ENCODE data around the gene KLF5.
A peak's percentile ranks its signal among the peaks of the same experiment; 100 is the strongest.

Gene KLF5

GRCh38 chr13:73056565-73056962 lies 2.2 kb upstream of the KLF5 start:
- H3K27ac ChIP-seq (ENCODE audit: low read length) = no peak overlapping the region

GRCh38 chr13:73057284-73058063 lies 1.3 kb upstream of the KLF5 start:
- no peaks in the 10 kb centered on the region for H3K9me2 ChIP-seq (replicated peaks; ENCODE audit: insufficient read depth, low read length)
- H3K4me1 ChIP-seq (ENCODE audit: low read length) = no peaks in the 10 kb centered on the region
- no peak overlapping the region for H3K4me3 ChIP-seq (ENCODE audit: low read length)
- no peak for TF ChIP-seq EZH2phosphoT487 (IDR thresholded peaks at IDR 0.05; ENCODE audit: low read length)
- no peaks in the 10 kb centered on the region for H3K79me2 ChIP-seq (ENCODE audit: low read length)
- no peaks in the 10 kb centered on the region for H3K27me3 ChIP-seq (replicated peaks; ENCODE audit: insufficient read depth, low read length)
- no peaks in the 10 kb centered on the region for H3K9me3 ChIP-seq (replicated peaks; ENCODE audit: insufficient read depth, low read length)
- H3K27ac ChIP-seq (ENCODE audit: low read length) = no peak overlapping the region
- H3F3A ChIP-seq (ENCODE audit: insufficient read depth, low read length) = no peaks in the 10 kb centered on the region
- no peaks in the 10 kb centered on the region for H3K36me3 ChIP-seq (replicated peaks; ENCODE audit: insufficient read depth, low read length)
- H3K9ac ChIP-seq (ENCODE audit: low read length) = no peak overlapping the region
- no peak overlapping the region for H2AFZ ChIP-seq (ENCODE audit: low read length)
- H4K20me1 ChIP-seq (ENCODE audit: insufficient read depth, low read length) = no peaks in the 10 kb centered on the region
- H3K4me2 ChIP-seq (ENCODE audit: low read depth, low read length) = no peak overlapping the region
- no peak for DNase-seq

More at GRCh38 chr13:73056565-73056962, 2.2 kb upstream of the KLF5 start:
- no peak overlapping the region for H3K4me3 ChIP-seq (ENCODE audit: low read length)
- no peaks in the 10 kb centered on the region for H3K27me3 ChIP-seq (replicated peaks; ENCODE audit: insufficient read depth, low read length)
- H3K9ac ChIP-seq (ENCODE audit: low read length) = no peak overlapping the region
- H3K4me1 ChIP-seq (ENCODE audit: low read length) = no peaks in the 10 kb centered on the region
- no peaks in the 10 kb centered on the region for H3K9me3 ChIP-seq (replicated peaks; ENCODE audit: insufficient read depth, low read length)
- H3K4me2 ChIP-seq (ENCODE audit: low read depth, low read length) = no peak overlapping the region
- no peaks in the 10 kb centered on the region for H3F3A ChIP-seq (ENCODE audit: insufficient read depth, low read length)
- H3K36me3 ChIP-seq (replicated peaks; ENCODE audit: insufficient read depth, low read length) = no peaks in the 10 kb centered on the region
- H3K9me2 ChIP-seq (replicated peaks; ENCODE audit: insufficient read depth, low read length) = no peaks in the 10 kb centered on the region
- H4K20me1 ChIP-seq (ENCODE audit: insufficient read depth, low read length) = no peaks in the 10 kb centered on the region
- DNase-seq = no peak
- no peak for TF ChIP-seq CTCF (IDR thresholded peaks at IDR 0.05; ENCODE audit: low read length)
- TF ChIP-seq EZH2phosphoT487 (IDR thresholded peaks at IDR 0.05; ENCODE audit: low read length) = no peak
- no peak for TF ChIP-seq EZH2 (optimal IDR thresholded peaks at IDR 0.05; ENCODE audit: low read depth, low read length)
- no peak overlapping the region for H2AFZ ChIP-seq (ENCODE audit: low read length)
- no peaks in the 10 kb centered on the region for H3K79me2 ChIP-seq (ENCODE audit: low read length)

- Histone ChIP-seq H3K9me2 (replicated peaks; ENCODE audit: insufficient read depth, low read length) (no peaks in the 10 kb centered on the region), H3F3A (ENCODE audit: insufficient read depth, low read length) (no peaks in the 10 kb centered on the region), H3K9ac (ENCODE audit: low read length) (no peak overlapping the region), H3K36me3 (replicated peaks; ENCODE audit: insufficient read depth, low read length) (no peaks in the 10 kb centered on the region), H3K27ac (ENCODE audit: low read length) (no peak overlapping the region), H4K20me1 (ENCODE audit: insufficient read depth, low read length) (no peaks in the 10 kb centered on the region), H3K4me1 (ENCODE audit: low read length) (no peaks in the 10 kb centered on the region), H3K27me3 (replicated peaks; ENCODE audit: insufficient read depth, low read length) (no peaks in the 10 kb centered on the region), H3K4me2 (ENCODE audit: low read depth, low read length) (peak overlapping the region; percentile 60; the same call in 1 of the 2 replicates), H3K4me3 (ENCODE audit: low read length) (no peak overlapping the region; the same call in 1 of the 2 replicates), H2AFZ (ENCODE audit: low read length) (no peak overlapping the region), H3K9me3 (replicated peaks; ENCODE audit: insufficient read depth, low read length) (no peaks in the 10 kb centered on the region), H3K79me2 (ENCODE audit: low read length) (no peaks in the 10 kb centered on the region)
- TF ChIP-seq EZH2phosphoT487 (IDR thresholded peaks at IDR 0.05; ENCODE audit: low read length) = no peak
- TF ChIP-seq CTCF (IDR thresholded peaks at IDR 0.05; ENCODE audit: low read length) = no peak
- TF ChIP-seq EZH2 (optimal IDR thresholded peaks at IDR 0.05; ENCODE audit: low read depth, low read length) = no peak
- DNase-seq = no peak
These were observed 816 bp upstream of the KLF5 start for GRCh38 chr13:73058064-73058313.

- H3K27ac ChIP-seq (ENCODE audit: low read length) = no peak overlapping the region
These were observed 421 bp upstream of the KLF5 start for GRCh38 chr13:73058432-73058735.

More at GRCh38 chr13:73058432-73058735, 421 bp upstream of the KLF5 start:
- no peaks in the 10 kb centered on the region for H3F3A ChIP-seq (ENCODE audit: insufficient read depth, low read length)
- peak overlapping the region; percentile 60; the same call in 1 of the 2 replicates for H3K4me2 ChIP-seq (ENCODE audit: low read depth, low read length)
- H2AFZ ChIP-seq (ENCODE audit: low read length) = peak overlapping the region; percentile 49; the same call in 1 of the 2 replicates
- peak overlapping the region; percentile 53; the same call in 1 of the 2 replicates for H3K9ac ChIP-seq (ENCODE audit: low read length)
- no peaks in the 10 kb centered on the region for H3K9me2 ChIP-seq (replicated peaks; ENCODE audit: insufficient read depth, low read length)
- no peaks in the 10 kb centered on the region for H4K20me1 ChIP-seq (ENCODE audit: insufficient read depth, low read length)
- no peaks in the 10 kb centered on the region for H3K9me3 ChIP-seq (replicated peaks; ENCODE audit: insufficient read depth, low read length)
- H3K36me3 ChIP-seq (replicated peaks; ENCODE audit: insufficient read depth, low read length) = no peaks in the 10 kb centered on the region
- no peaks in the 10 kb centered on the region for H3K27me3 ChIP-seq (replicated peaks; ENCODE audit: insufficient read depth, low read length)
- DNase-seq = peak; percentile 10
- TF ChIP-seq EZH2phosphoT487 (IDR thresholded peaks at IDR 0.05; ENCODE audit: low read length) (no peak), CTCF (IDR thresholded peaks at IDR 0.05; ENCODE audit: low read length) (no peak), EZH2 (optimal IDR thresholded peaks at IDR 0.05; ENCODE audit: low read depth, low read length) (no peak)
- peak overlapping the region; percentile 69 for H3K4me3 ChIP-seq (ENCODE audit: low read length)
- H3K79me2 ChIP-seq (ENCODE audit: low read length) = no peaks in the 10 kb centered on the region
- H3K4me1 ChIP-seq (ENCODE audit: low read length) = no peaks in the 10 kb centered on the region

Measured in MM.1S (cell line).